Neural cell (in vitro differentiated cells): ENCODE measurements around the gene SDC3. TPM values are rescaled to one million over a fixed set of nuclear protein-coding genes. Genes with fewer than 3 reads are reported as not detected.

Source experiments
- polyA plus RNA-seq: library from polyadenylated mRNA; depleted of rRNA; stranded (reverse); fragments of >200 nt; gene quantifications from 2 replicates; pipeline ENCODE4 v1.2.3, GENCODE V29; 2014
- small RNA-seq, 3 experiments: library from RNA; depleted of rRNA; stranded (forward); fragments of <200 nt; gene quantifications; one replicate each; pipeline ENCODE3, GENCODE V24; 2012

The SDC3 gene
- polyA plus RNA-seq, 1 donor from 2014 or later, result 55.2 TPM

Small RNAs within 50 kb of the gene (small RNA-seq; reads per million reads assigned to genes)
- gene RN7SKP91 (0 to 0.08 (median 0.03) reads per million in 3 experiments), gene RN7SL371P (0 reads per million in 3 experiments)

Other genes with a start within 250 kb of the SDC3 start
- gene MATN1, start 185.2 kb downstream of the SDC3 start, polyA plus RNA-seq, result 0.22 and 0.42 TPM in 2 replicates
- 0.12 TPM in 1 of 2 replicates, not detected in the other for gene LAPTM5, start 151.0 kb downstream of the SDC3 start, polyA plus RNA-seq
- gene PUM1, start 157.0 kb upstream of the SDC3 start, polyA plus RNA-seq, result 60.8 and 66.3 TPM in 2 replicates